Heart right ventricle (tissue), 16 donors: ENCODE results near the gene SLC25A21. TPM values are rescaled to one million over a fixed set of nuclear protein-coding genes. Genes with fewer than 3 reads are reported as not detected.
"Not testable (repeated sequence)": the region's sequence is repeated elsewhere in the genome, so short reads cannot be mapped to it uniquely, and the experiment has no call there.

Experiments
- ATAC-seq, 8 donors: fragments of 200-7000 bp; cut with Tn5 transposase; one replicate each; pipeline ENCODE4 v1.9.1; 2020; ENCODE audit warnings: mild to moderate bottlenecking in 8 of 8, moderate library complexity in 8 of 8, moderate number of reproducible peaks in 1 of 8
- DNase-seq, 2 donors: peaks; one replicate each; pipeline ENCODE4 v3.0.0-alpha.2; 2020
- H3K27ac ChIP-seq, 10 donors: fragments of 200-600 bp; sonication (generic) in 2 of 10; one replicate each; pipeline versions ENCODE4 v1.5.0 to v1.8.0; 2020 to 2022; ENCODE audit warnings: mild to moderate bottlenecking in 3 of 10
- H3K27me3 ChIP-seq, 7 donors: fragments of 200-600 bp; one replicate each; pipeline ENCODE4 v1.8.0; 2021 to 2022; ENCODE audit warnings: mild to moderate bottlenecking in 2 of 7
- H3K36me3 ChIP-seq, 9 donors: fragments of 200-600 bp; sonication (generic) in 1 of 9; one replicate each; pipeline versions ENCODE4 v1.5.0 to v1.8.0; 2020 to 2022; ENCODE audit warnings: mild to moderate bottlenecking in 2 of 9
- H3K4me1 ChIP-seq, 9 donors: fragments of 200-600 bp; sonication (generic) in 1 of 9; one replicate each; pipeline versions ENCODE4 v1.5.0 to v1.8.0; 2020 to 2022; ENCODE audit warnings: mild to moderate bottlenecking in 4 of 9
- H3K4me3 ChIP-seq, 10 donors: fragments of 200-600 bp; sonication (generic) in 2 of 10; one replicate each; pipeline versions ENCODE4 v1.5.0 to v1.8.0; 2020 to 2022; ENCODE audit warnings: mild to moderate bottlenecking in 7 of 10, moderate library complexity in 2 of 10
- H3K9me3 ChIP-seq, 11 donors: fragments of 200-600 bp in 10 of 11; sonication (generic) in 2 of 11; one replicate each; pipeline versions ENCODE4 v1.5.0 to v1.8.0; 2013 to 2022; ENCODE audit warnings: mild to moderate bottlenecking in 2 of 11, control low read depth in 1 of 11, moderate library complexity in 1 of 11
- WGBS, 2 donors: extraction: QIAGEN DNeasy Blood & Tissue Kit; methylation state at CpG; one replicate each; pipeline ENCODE4 v1.1.7; 2013; ENCODE audit warnings: inconsistent platforms in 1 of 2; 5-methylcytosine and 5-hydroxymethylcytosine counted together
- intact Hi-C, 10 donors: fragments of 100-400 bp; cut with DNase I; formaldehyde crosslinking; loops; one replicate each; pipeline versions ENCODE4 v1.11.1 to v1.14.2; 2022
- polyA plus RNA-seq, 2 donors: library from polyadenylated mRNA; stranded (reverse); fragments of 200-250 nt; gene quantifications; one replicate each; pipeline ENCODE4 v1.2.3, GENCODE V29; 2013
- total RNA-seq, 10 donors: library from RNA; stranded (reverse); fragmentation: NEBNext Ultra II Directional in 3 of 10; extraction: Animal tissue kit (Norgen Biotek cat#: 25700) in 3 of 10; gene quantifications; one replicate each; pipeline versions ENCODE4 v1.2.1 to v1.2.4, GENCODE V29; 2021 to 2023
- TF ChIP-seq, protein P1 (sequence below), 9 donors: fragments of 200-600 bp; sonication (generic) in 2 of 9; IDR thresholded peaks; one replicate each; pipeline versions ENCODE4 v1.5.0 to v1.8.0; 2021 to 2022; ENCODE audit warnings: antibody characterized with exemption in 9 of 9, mild to moderate bottlenecking in 5 of 9, moderate library complexity in 1 of 9
- donor health status: Arrhythmogenic right ventricular cardiomyopathy.
- donor health status: ischemic (EF 13 %, LVEDD 7.1; RV severe dilation, severe dysfunction).
- donor health status: healthy with polysubstance abuse.
- donor health status: DM: no; HTN: yes; CAD: no.
- donor health status: DM: no; HTN: no; CAD: no.
- donor health status: ischemic (EF 25% LVEDD 6.9; RV normal size, moderate dysfunction).
- donor health status: ischemic (EF 25% LVEDD 5.7; RV mildly dilated, moderate dysfunction).
- donor health status: healthy.
- donor health status: DM: yes; HTN: yes; CAD: no.
- donor health status: Ischemic cardiomyopathy.
- donor health status: ischemic (EF 35%, LVEDD 5.7; RV mildly dilated, moderate dysfunction).
- donor health status: nonischemic (EF 11% LVEDD 7.7; RV severe dilation, severe dysfunction).
- donor health status: DM: yes; HTN: yes; CAD: no.
- donor health status: PGD.
- donor health status: ischemic (EF 29% LVEDD 5.4; RV normal size, mild dysfunction).
- donor health status: nonischemic (EF 23%, LVEDD 6.1; RV moderate dilation, normal function).

SLC25A21 gene
- total and polyA plus RNA-seq, 12 donors: 0.08 to 1.3 (median 0.34) TPM

DNA sequence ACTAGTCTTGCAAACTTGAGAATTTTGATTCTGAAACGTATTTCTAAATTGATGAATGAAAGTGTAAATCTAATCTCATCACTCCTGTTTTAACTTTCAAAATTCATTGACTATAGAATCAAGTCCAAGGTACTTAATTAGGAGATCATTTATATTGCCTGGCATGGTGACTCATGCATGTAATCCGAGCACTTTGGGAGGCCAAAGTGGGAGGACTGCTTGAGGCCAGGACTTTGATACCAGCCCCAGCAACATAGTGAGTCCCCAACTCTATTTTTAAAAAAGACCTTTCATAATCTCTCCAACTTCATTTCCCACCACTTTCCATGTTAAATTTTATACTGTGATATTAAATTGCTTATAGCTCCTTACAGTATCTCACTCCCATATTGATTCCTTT, 22.3 kb upstream of the SLC25A21 start:
- peaks cover 0 to 7% (median 0%) of the 10 kb centered on the region in 11 donors for H3K9me3 ChIP-seq
- H3K4me3 ChIP-seq: no peak overlapping the region
- 90 to 91% methylated on average over 2 of the region's 2 CpGs for WGBS, 2 donors
- peaks cover 0 to 4% (median 0%) of the 10 kb centered on the region in 7 donors for H3K27me3 ChIP-seq
- H3K4me1 ChIP-seq: peaks cover 0 to 15% (median 7%) of the 10 kb centered on the region in 9 donors
- no peaks in the 10 kb centered on the region for H3K36me3 ChIP-seq
- ATAC-seq (no peak), DNase-seq (no peak)
- H3K27ac ChIP-seq: no peak overlapping the region
- TF ChIP-seq, protein P1, sequence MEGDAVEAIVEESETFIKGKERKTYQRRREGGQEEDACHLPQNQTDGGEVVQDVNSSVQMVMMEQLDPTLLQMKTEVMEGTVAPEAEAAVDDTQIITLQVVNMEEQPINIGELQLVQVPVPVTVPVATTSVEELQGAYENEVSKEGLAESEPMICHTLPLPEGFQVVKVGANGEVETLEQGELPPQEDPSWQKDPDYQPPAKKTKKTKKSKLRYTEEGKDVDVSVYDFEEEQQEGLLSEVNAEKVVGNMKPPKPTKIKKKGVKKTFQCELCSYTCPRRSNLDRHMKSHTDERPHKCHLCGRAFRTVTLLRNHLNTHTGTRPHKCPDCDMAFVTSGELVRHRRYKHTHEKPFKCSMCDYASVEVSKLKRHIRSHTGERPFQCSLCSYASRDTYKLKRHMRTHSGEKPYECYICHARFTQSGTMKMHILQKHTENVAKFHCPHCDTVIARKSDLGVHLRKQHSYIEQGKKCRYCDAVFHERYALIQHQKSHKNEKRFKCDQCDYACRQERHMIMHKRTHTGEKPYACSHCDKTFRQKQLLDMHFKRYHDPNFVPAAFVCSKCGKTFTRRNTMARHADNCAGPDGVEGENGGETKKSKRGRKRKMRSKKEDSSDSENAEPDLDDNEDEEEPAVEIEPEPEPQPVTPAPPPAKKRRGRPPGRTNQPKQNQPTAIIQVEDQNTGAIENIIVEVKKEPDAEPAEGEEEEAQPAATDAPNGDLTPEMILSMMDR (IDR thresholded peaks at IDR 0.05): no peak
- intact Hi-C loops: no loop called here

DNA sequence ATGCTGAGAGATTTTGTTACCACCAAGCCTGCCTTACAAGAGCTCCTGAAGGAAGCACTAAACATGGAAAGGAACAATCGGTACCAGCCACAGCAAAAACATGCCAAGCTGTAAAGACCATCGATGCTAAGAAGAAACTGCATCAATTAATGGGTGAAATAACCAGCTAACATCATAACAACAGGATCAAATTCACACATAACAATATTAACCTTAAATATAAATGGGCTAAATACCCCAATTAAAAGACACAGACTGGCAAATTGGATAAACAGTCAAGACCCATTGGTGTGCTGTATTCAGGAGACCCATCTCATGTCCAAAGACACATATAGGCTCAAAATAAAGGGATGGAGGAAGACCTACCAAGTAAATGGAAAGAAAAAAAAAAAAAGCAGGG, 17.3 kb upstream of the SLC25A21 start:
- H3K4me1 ChIP-seq, H3K36me3 ChIP-seq, H3K27me3 ChIP-seq, ATAC-seq, intact Hi-C loops, H3K27ac ChIP-seq, H3K4me3 ChIP-seq, DNase-seq: not testable (repeated sequence)
- peaks cover 0 to 11% (median 0%) of the 10 kb centered on the region in 11 donors for H3K9me3 ChIP-seq
- WGBS, 2 donors: 93 to 96% methylated on average over 2 of the region's 2 CpGs

DNA sequence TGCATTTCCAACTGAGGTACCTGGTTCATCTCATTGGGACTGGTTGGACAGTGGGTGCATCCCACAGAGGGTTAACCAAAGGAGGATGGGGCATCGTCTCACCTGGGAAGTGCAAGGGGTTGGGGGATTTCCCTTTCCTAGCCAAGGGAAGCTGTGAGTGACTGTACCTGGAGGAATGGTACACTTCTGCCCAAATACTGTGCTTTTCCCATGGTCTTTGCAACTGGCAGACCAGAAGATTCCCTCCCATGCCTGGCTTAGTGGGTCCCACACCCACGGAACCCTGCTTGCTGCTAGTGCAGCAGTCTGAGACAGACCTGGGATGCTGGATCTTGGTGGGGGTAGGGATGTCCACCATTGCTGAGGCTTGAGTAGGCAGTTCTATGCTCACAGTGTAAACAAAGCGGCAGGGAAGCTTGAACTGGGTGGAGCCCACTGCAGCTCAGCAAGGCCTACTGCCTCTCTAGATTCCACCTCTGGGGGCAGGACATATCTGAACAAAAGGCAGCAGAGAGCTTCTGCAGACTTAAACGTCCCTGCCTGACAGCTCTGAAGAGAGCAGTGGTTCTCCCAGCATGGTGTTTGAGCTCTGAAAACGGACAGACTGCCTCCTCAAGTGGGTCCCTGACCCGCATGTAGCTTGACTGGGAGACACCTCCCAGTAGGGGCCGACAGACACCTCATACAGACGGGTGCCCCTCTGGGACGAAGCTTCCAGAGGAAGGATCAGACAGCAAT, 15.6 kb upstream of the SLC25A21 start:
- H3K27me3 ChIP-seq, H3K36me3 ChIP-seq, DNase-seq, intact Hi-C loops, H3K4me3 ChIP-seq, ATAC-seq, H3K27ac ChIP-seq, H3K4me1 ChIP-seq: not testable (repeated sequence)
- H3K9me3 ChIP-seq: peaks cover 0 to 11% (median 0%) of the 10 kb centered on the region in 11 donors
- 63 to 70% methylated on average over 9 of the region's 9 CpGs for WGBS, 2 donors

DNA sequence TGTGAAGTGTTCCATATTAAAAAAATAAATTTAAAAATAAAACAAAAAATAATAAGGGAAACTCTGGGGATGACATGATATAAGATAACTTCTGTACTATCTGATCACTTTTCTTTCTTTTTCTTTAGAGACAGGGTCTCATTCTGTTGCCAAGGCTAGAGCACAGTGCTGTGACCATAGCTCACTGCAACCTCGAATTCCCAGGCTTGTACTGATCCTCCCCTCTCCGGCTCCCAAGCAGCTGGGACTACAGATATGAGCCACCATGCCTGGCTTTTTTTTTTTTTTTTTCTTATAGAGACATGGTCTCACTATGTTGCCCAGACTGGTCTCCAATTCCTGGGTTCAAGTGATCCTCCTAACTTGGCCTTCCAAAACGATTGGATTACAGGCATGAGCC, 14.9 kb upstream of the SLC25A21 start:
- Histone ChIP-seq H3K4me1 (no peaks in the 10 kb centered on the region), H3K9me3 (peaks cover 0 to 11% (median 0%) of the 10 kb centered on the region in 11 donors), H3K36me3 (no peaks in the 10 kb centered on the region), H3K27ac (no peak overlapping the region), H3K4me3 (no peak overlapping the region), H3K27me3 (peaks cover 0 to 9% (median 0%) of the 10 kb centered on the region in 7 donors)
- TF ChIP-seq, protein P1 (IDR thresholded peaks at IDR 0.05): no peak
- DNase-seq (no peak), ATAC-seq (no peak)
- intact Hi-C loops: no loop called here
- WGBS, 2 donors: 65 to 68% methylated on average over 3 of the region's 3 CpGs

DNA sequence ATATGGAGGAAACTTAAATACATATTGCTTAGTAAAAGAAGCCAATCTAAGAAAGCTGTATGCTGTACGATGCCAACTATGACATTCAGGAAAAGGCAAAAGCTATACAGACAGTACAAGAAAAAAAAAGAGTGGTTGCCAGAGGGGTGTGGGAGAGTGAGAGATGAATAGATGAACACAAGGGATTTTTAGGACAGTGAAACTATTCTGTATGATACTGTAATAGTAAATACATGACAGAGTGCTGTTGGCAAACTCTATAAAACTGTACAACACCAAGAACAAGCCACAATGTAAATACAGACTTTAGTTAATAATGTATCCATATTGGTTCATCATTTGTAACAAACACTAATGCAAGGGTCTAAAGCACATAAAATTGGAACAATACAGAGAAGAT, 14.5 kb upstream of the SLC25A21 start:
- intact Hi-C loops: no loop called here
- H3K27ac ChIP-seq: no peak overlapping the region
- peaks cover 0 to 9% (median 0%) of the 10 kb centered on the region in 7 donors for H3K27me3 ChIP-seq
- H3K4me3 ChIP-seq: no peak overlapping the region
- no peaks in the 10 kb centered on the region for H3K4me1 ChIP-seq
- 86 to 90% methylated on average over 1 of the region's 1 CpG for WGBS, 2 donors
- no peak for DNase-seq
- no peak for ATAC-seq
- H3K9me3 ChIP-seq: peaks cover 0 to 11% (median 0%) of the 10 kb centered on the region in 11 donors
- H3K36me3 ChIP-seq: no peaks in the 10 kb centered on the region
- TF ChIP-seq, protein P1 (IDR thresholded peaks at IDR 0.05): no peak
